IPS DF 4.7 (cell line): ENCODE data around the gene OR1E1.
A peak's percentile ranks its signal among the peaks of the same experiment; 100 is the strongest.
"Not testable (repeated sequence)": the region's sequence is repeated elsewhere in the genome, so short reads cannot be mapped to it uniquely, and the experiment has no call there.

ENCODE experiments used
- DNase-seq: peaks from one replicate; pipeline ENCODE4 v3.0.0-alpha.2; 2013; ENCODE audit warnings: low spot score; ENCODE audit errors: extremely low read depth

Gene OR1E1, protein sequence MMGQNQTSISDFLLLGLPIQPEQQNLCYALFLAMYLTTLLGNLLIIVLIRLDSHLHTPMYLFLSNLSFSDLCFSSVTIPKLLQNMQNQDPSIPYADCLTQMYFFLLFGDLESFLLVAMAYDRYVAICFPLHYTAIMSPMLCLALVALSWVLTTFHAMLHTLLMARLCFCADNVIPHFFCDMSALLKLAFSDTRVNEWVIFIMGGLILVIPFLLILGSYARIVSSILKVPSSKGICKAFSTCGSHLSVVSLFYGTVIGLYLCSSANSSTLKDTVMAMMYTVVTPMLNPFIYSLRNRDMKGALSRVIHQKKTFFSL

DNA sequence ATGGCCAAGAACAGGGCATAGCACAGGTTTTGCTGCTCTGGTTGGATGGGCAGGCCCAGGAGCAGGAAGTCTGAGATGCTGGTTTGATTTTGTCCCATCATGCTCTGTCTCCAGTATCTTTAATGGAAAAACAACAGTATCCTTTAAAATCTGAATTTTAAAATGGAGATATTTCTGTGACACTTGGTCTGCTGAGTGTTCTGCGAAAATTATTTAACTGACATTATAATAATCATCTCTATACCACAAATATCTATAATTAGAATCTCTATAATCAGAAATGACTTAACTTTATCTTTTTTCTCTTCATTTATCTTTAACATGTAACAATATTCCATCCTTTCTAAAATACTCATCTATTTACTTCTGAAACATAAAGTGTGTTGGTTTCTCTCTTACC lies at the start of gene OR1E1:
Gene OR1E1 (minus strand): TSS at position 101 of the 400 bp plus-strand sequence. CDS start 0 bp downstream, at position 101.
- no peak for DNase-seq

DNA sequence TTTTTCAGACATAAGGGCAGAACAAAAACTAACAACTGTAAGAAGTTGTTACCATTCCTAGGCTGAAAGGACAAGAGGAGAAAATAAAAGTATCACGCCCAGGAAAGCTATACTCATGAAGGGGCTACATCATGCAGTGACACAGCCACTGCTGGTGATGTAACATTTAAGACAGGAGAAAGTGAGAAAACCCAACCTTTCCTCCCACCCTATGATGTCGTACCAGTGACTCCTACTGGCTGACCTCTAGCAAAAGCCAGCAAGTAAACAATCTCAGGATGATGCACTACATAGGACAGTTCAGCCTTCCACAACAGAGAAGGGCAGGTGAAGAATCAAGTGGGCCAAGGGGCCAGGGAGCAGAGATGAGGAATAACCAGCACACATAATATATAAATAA lies 49.4 kb upstream of the OR1E1 start:
- DNase-seq, result peak; percentile 41

- no peak for DNase-seq
These were observed 42.2 kb upstream of the OR1E1 start for GRCh38 chr17:3440451-3440850.

GRCh38 chr17:3438368-3438767 lies 40.2 kb upstream of the OR1E1 start:
- DNase-seq, result no peak

GRCh38 chr17:3433741-3434140 lies 35.5 kb upstream of the OR1E1 start, which contains the start of gene OR1E2:
Gene OR1E2, minus strand, starts transcription at chr17:3433841. Its CDS starts 0 bp downstream, at chr17:3433841.
- no peak for DNase-seq

GRCh38 chr17:3433215-3433614 lies 35.0 kb upstream of the OR1E1 start:
- peak; percentile 2 for DNase-seq

GRCh38 chr17:3418222-3418621 lies 20.0 kb upstream of the OR1E1 start:
- DNase-seq, result no peak

DNA sequence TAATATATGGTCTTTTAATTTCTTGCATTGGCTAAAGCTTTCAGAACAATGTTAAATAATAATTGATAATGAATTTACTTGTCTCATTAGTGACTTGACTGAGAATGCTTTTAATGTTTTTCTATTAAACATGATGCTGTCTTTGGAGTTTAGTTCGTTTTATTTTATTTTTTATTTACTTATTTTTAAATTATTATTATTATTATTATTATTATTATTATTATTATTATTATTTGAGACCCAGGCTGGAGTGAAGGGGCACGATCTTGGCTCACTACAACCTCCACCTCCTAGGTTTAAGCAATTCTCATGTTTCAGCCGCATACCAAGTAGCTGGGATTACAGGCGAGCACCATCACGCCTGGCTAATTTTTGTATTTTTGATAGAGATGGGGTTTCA lies 17.4 kb upstream of the OR1E1 start:
- no peak for DNase-seq

GRCh38 chr17:3412216-3412615 lies 14.0 kb upstream of the OR1E1 start:
- not testable (repeated sequence) for DNase-seq

DNA sequence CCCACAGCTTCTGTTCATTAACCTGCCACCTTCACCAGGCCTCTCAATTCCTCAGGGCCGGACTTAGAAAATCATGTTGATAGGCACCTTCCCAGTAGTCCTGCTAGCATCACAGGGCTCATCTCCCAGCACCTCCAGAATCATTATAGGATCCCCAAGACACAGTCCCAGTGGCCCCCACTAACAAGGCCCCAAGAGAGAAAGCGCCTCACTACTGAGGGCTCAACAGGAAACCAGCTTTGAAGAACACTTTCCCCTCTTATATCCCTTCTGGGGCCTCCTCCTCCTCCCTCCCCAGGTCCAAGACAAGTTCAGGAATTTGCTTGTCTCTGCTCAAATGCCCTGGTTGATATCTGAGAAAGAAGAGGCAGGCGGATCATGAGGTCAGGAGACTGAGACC lies 12.9 kb upstream of the OR1E1 start, which contains the start of gene OR3A3:
Gene OR3A3 (plus strand): TSS at position 301 of the 400 bp plus-strand sequence.
- DNase-seq, result no peak

DNA sequence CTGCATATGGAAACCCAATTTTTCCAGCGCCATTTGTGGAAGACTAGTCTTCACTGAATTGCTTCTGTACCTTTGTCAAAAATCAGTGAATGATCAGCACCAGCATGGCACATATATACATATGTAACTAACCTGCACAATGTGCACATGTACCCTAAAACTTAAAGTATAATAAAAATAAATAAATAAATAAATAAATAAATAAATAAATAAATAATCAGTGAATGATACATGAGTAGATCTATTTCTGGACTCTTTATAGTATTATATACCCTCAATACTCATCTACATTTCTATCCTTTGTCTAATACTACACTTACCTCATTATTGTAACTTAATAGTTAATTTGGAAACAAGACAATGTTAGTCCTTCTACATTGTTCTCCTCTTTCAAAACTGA lies 5.6 kb upstream of the OR1E1 start:
- DNase-seq, result not testable (repeated sequence)

GRCh38 chr17:3401786-3402185 lies 3.6 kb upstream of the OR1E1 start:
- DNase-seq, result no peak

DNA sequence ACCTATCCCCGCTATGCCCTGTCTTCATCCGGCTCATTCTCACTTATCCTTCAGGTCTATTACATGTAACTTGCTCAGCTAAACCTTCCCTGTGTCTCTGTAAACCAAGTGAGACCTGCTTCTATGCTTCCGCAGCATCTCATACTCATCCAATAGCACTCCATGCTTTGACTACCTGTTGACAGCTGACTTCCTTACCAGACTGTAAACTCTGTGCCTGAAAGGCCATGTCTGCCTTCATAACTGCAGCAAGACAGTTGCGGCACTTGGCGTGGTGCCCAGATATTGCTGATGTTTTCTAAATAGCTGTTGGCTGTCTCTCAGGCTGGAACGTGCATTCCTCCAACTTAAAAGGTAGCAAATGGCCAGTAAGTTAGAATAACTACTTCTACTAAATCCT lies 1.8 kb upstream of the OR1E1 start:
- no peak for DNase-seq

DNA sequence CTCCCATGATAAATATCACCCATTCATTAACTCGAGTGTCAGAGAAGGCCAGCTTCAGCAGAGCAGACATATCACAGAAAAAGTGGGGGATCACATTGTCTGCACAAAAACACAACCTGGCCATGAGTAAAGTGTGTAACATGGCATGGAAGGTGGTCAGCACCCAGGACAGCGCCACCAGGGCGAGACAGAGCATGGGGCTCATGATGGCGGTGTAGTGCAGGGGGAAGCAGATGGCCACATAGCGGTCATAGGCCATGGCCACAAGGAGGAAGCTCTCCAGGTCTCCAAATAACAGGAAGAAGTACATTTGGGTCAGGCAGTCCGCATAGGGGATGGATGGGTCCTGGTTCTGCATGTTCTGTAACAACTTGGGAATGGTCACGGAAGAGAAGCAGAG lies 409 bp downstream of the OR1E1 start:
- not testable (repeated sequence) for DNase-seq

GRCh38 chr17:3389791-3390190 lies 8.4 kb downstream of the OR1E1 start:
- DNase-seq, result no peak

DNA sequence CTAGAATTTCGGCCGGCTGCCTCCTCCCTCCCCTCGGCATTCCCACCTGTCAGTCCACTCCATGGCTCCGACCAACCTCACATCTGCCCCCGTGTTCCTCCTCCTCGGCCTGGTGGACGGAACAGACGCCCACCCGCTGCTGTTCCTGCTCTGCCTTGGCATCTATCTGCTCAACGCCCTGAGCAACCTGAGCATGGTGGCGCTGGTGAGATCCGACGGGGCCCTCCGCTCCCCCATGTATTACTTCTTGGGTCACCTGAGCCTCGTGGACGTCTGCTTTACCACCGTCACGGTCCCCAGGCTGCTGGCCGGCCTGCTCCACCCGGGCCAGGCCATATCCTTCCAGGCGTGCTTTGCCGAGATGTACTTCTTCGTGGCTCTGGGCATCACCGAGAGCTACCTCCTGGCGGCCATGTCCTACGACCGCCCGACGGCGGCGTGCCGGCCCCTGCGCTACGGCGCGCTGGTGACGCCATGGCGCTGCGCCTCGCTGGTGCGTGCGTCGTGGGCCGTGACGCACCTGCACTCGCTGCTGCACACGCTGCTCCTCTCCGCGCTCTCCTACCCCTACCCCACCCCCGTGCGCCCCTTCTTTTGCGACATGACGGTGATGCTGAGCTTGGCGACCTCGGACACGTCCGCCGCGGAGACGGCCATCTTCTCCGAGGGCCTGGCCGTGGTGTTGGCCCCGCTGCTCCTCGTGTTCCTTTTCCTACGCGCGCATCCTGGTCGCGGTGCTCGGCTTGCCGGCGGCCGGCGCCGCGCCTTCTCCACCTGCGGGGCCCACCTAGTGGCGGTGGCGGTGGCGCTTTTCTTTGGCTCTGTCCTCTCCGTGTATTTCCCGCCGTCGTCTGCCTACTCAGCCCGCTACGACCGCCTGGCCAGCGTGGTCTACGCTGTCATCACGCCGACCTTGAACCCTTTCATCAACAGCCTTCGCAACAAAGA lies 12.1 kb downstream of the OR1E1 start, which contains the start of gene OR3A2:
Gene OR3A2 (minus strand): TSS at position 440 of the 948 bp plus-strand sequence.
- DNase-seq, result no peak

- no peak for DNase-seq
These were observed 16.3 kb downstream of the OR1E1 start for GRCh38 chr17:3381957-3382356.

- no peak for DNase-seq
These were observed 19.9 kb downstream of the OR1E1 start for GRCh38 chr17:3378321-3378720.

GRCh38 chr17:3371167-3371566 lies 27.0 kb downstream of the OR1E1 start:
- not testable (repeated sequence) for DNase-seq
